ENCODE measurements around the gene SYCE3.
"Not testable (repeated sequence)": the region's sequence is repeated elsewhere in the genome, so short reads cannot be mapped to it uniquely, and the experiment has no call there.

The SYCE3 gene

DNA sequence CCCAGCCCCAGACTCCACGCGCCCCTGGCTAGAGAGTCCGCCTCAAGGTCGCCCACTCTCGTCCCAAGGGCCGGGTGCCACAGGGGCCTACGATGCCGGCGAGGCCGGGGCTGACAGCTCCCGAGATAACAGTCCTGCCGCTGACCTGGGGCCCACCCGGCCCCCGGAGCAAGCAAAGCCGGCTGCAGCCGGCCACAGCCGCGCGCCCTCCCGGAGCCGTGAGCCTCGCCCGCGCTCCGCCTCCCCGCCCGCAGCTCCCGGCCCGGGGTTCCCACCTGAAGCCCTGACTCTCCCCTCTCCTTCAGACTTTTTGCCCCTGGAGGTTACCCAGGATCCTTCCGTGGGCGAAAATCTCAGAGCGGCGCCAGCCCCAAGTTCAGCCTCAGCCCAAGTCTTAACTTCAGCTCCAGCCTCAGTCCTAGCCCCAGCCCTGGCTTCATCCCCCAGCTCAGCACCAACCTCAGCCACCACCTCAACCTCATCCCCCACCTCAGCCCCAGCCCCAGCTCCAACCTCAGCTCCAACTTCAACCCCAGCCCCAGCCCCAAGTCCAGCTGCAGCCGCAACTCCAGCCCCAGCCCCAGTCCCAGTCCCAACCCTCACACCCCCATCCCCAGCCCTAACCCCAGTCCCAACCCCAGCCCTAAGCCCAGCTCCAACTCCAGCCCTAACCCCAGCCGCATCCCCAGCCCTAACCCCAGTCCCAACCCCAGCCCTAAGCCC lies 15.3 kb downstream of the SYCE3 start:
- no peak for DNase-seq

DNA sequence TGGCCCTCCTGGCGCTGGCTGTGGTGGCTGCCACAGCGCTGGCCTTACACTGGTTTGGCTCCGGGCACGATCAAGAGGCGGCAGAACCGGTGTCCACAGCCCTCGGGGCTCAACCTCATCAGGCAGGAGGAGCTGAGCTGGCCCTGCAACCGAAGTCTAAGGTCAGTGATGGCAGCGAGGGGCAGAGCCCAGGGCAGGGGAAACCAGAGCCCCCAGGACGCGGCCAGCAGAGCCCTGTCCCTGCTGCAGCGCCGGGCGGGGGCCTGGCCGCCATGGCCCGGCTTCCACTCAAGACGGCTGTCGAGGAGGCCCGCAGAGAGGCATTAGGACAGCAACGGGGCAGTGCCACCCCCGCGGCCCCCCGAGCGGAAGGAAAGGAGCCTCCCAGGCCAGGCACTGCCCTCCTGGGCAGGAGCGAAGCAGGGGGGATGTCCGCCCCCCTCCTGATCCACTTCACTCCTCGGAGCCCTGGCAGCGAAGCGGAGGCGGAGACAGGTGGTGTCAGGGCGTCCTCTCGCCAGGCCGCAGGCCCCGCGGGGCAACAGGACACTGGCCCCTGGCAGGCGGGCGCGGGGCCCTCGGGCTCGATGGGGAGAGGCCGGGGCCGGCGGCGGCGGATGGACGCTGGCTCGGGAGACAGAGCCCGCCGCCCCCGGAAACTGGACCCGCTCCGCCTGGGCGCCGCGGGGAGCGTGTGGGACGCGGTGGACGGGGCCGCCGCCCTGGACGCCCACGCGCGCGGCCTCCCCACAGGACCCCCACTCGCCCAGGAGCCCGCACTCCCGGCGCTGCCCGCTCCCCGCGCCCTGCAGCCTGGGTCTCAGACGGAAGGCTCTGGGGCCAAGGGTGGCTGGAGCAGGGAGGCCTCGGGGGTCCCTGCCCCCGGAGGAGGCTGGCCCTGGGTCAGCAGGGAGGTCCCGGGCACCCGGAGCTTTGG lies 16.1 kb downstream of the SYCE3 start:
- no peak for DNase-seq

- DNase-seq = no peak
These were observed 17.0 kb downstream of the SYCE3 start, which contains the start of gene KLHDC7B for GRCh38 chr22:50545522-50546325. TSS of gene KLHDC7B (plus strand) at chr22:50545899. CDS start at chr22:50546244, 345 bp downstream.

- no peak for DNase-seq
These were observed 17.9 kb downstream of the SYCE3 start for GRCh38 chr22:50544746-50545253.

DNA sequence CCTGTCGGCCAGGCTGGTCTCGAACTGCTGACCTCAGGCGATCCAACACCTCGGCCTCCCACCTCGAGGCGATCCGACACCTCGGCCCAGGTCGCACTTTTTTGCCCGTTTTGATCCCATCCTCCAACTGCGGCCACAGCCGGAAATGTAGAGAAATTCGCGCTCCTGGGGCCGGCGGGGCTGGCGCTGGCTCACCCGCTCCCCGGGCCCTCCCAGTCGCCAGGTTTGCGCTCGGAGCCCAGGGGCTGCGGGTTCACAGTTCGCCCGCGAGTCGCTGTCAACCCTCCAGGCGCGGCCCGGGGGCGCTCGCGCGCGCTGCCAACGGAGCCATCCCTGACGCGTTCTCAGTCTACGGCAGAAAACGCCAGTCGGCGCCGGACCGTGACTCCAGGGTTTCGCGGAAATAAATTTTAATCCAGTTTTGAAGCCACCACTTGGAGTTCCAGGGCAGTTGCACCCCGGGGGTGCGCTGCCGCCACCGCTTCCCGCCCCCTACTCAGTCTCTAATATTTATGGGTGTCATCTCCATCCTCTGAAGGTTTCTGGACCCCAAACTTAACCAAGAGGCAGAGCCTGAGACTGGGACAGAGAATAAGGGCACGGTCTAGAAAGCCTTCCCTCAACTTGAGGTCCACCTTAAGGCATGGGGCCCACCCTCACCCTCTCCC lies 18.5 kb downstream of the SYCE3 start:
- DNase-seq = peak; percentile 63 to 77 (median 70)

- no peak for DNase-seq
These were observed 20.2 kb downstream of the SYCE3 start for GRCh38 chr22:50542416-50542927.

- DNase-seq = not testable (repeated sequence)
These were observed 21.1 kb downstream of the SYCE3 start for GRCh38 chr22:50541667-50542026.

DNA sequence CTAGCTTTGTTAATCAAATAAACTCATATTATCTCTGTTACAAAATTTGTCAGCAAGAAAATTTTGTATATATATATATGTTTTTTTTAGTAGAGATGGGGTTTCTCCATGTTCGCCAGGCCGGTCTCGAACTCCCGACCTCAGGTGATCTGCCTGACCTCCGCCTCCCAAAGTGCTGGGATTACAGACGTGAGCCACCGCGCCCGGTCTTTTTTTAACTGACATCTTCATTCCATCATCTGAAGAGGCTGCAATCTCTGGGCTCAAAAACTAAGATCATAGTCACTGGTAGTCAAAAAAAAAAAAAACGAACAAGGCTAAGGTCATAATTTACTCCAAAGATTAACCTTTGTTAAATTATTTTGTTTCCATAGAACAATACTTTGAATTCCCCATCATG lies 22.3 kb downstream of the SYCE3 start:
- DNase-seq = no peak

GRCh38 chr22:50537765-50538164 lies 25.0 kb downstream of the SYCE3 start:
- DNase-seq = no peak

GRCh38 chr22:50536226-50536625 lies 26.5 kb downstream of the SYCE3 start:
- DNase-seq = no peak

GRCh38 chr22:50535113-50535512 lies 27.6 kb downstream of the SYCE3 start:
- no peak for DNase-seq

GRCh38 chr22:50533856-50534711 lies 28.6 kb downstream of the SYCE3 start:
- DNase-seq = not testable (repeated sequence)

GRCh38 chr22:50532824-50533796 lies 29.6 kb downstream of the SYCE3 start:
- no peak for DNase-seq

DNA sequence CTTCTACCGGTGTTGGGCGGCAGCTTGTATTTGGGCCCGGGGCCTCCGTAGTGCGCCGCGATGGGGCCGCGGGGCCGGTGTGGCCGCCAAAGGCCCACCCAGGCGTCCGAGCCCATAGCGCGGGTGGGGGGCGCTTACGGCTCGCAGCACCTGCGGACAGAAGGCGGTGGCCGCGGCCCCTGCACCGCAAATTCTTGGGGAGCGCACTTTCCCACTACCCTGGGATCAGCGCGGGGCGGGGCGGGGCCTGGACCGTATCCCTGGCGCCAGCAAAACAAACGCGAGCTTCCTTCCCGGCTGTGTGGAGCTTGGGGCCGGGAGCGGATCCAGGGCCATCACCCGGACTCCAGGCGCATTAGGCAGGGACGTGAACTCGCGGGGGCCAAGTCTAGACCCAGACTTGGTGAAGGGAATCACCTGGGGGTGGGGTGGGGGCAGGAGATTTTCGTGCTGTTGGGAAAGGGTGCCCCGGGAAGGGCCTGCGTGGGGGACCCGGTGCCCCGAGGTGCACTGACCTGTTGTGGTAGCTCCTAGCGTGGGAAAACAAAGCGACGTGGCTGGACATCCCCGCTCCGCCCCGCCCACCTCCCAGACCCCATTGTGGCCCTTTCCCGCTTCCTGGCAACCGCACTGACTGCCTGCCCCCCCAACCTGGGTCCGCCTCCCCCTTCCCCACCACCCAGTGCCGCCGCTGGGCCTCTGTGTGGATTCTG lies 30.6 kb downstream of the SYCE3 start:
- DNase-seq = no peak

DNA sequence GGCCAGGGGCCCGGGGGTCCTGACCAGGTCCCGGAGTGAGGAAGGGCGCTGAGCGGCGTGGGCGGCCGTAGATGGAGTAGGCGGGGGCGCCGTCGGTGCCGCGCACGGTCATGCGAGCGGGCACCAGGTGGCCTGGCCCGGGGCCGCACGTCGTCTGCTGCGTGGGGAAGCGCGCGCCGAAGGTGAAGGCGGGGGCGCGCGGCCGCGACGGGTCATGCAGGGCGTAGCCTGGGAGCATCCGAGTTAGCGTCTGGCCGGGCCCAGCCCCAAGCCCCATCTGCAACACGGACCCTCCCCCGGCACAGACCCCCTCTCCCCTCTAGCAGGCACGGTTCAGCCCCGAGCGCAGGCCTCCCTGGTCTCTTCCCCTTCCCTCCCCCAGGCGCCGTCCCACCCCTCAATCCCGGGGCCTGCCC lies 31.2 kb downstream of the SYCE3 start:
- DNase-seq = peak; percentile 62 to 79 (median 69)

DNA sequence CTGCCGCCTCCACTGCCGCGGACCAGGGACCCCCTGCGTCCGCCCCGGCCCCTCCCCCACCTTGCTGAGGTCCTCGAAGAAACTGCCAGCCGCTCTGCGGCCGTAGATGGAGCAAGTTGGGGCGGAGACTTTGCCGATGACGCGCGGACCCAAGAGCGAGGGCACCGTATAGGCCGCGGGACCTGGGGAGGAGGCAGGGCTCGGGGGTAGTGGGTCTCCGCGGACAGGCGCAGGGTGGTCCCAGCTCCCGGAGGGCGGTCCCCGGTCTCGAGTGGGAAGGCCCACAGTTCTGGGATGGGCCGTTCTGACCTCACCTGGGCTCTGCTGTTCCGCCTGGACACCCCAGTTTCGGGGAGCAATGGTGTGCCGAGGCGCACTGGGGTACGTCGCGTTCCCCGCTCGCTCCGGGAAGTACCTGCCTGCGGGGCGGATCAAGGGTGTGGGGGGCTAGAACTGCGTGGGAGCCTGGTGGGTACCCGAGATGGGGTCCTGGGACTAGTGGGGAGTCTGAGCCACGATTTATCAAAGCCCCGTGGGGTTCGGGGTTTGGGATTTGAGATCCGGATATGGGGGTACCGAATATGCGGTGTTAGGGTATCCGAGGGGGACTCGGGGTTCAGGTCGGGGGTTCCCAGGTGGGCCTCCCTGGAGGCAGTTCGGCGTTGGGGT lies 31.7 kb downstream of the SYCE3 start:
- DNase-seq = peak; percentile 63 to 78 (median 76)

- no peak for DNase-seq
These were observed 32.2 kb downstream of the SYCE3 start for GRCh38 chr22:50530580-50530876.

- DNase-seq = peak; percentile 58 to 69 (median 66)
These were observed 32.7 kb downstream of the SYCE3 start, which contains the start of gene TYMP for GRCh38 chr22:50529897-50530579. TSS of gene TYMP (minus strand) at chr22:50530012. CDS start at chr22:50529709, 303 bp downstream.

Measured in activated CD4-positive, CD25-positive, alpha-beta regulatory T cell (primary cell).